Gastrocnemius medialis (tissue), 4 donors: ENCODE results near the gene PHC3. TPM values are rescaled to one million over a fixed set of nuclear protein-coding genes. Genes with fewer than 3 reads are reported as not detected.

ENCODE experiments used
- ATAC-seq, 2 donors: fragments of 150-250 bp; one replicate each; pipeline ENCODE4 v1.9.1; 2016
- DNase-seq, 2 donors: peaks; one replicate each; pipeline ENCODE4 v3.0.0-alpha.2; 2019
- H3K27ac ChIP-seq, 4 donors: fragments of 200-600 bp; sonication (generic); 1 replicate in 1 of 4; 2 replicates in 3 of 4; pipeline ENCODE4 v1.5.1; 2016 to 2018; ENCODE audit warnings: mild to moderate bottlenecking in 2 of 4, moderate library complexity in 1 of 4
- H3K27me3 ChIP-seq, 3 donors: fragments of 200-600 bp; sonication (generic) in 2 of 3; 1 replicate in 1 of 3; 2 replicates in 2 of 3; pipeline versions ENCODE4 v1.5.1 to v1.6.0; 2016 to 2019; ENCODE audit warnings: mild to moderate bottlenecking in 1 of 3, moderate library complexity in 1 of 3
- H3K36me3 ChIP-seq, 2 donors: fragments of 200-600 bp; sonication (generic) in 1 of 2; one replicate each; pipeline ENCODE4 v1.5.1; 2017 to 2018
- H3K4me1 ChIP-seq, 2 donors: fragments of 200-600 bp; sonication (generic) in 1 of 2; one replicate each; pipeline ENCODE4 v1.5.1; 2016 to 2017; ENCODE audit warnings: mild to moderate bottlenecking in 2 of 2
- H3K4me3 ChIP-seq, 4 donors: fragments of 200-600 bp; sonication (generic) in 3 of 4; 1 replicate in 1 of 4; 2 replicates in 3 of 4; pipeline ENCODE4 v1.5.1; 2016 to 2019; ENCODE audit warnings: mild to moderate bottlenecking in 2 of 4
- H3K9me3 ChIP-seq, 3 donors: fragments of 200-600 bp; sonication (generic) in 2 of 3; 1 replicate in 1 of 3; 2 replicates in 2 of 3; pipeline ENCODE4 v1.5.1; 2016 to 2019
- POLR2A ChIP-seq, 2 donors: fragments of 450-650 bp; IDR thresholded peaks; one replicate each; pipeline ENCODE4 v1.6.1; 2017; ENCODE audit warnings: antibody characterized with exemption in 2 of 2, mild to moderate bottlenecking in 2 of 2, moderate library complexity in 2 of 2
- in situ Hi-C, 4 donors: fragments of 200-750 bp; cut with MboI; loops; one replicate each; pipeline versions ENCODE4 v1.15.0 to v1.8.0; 2017; ENCODE audit warnings: low sequenced_read_pairs in 4 of 4
- intact Hi-C: fragments of 100-400 bp; cut with DNase I; formaldehyde crosslinking; loops from one replicate; pipeline ENCODE4 v1.15.1; 2023; ENCODE audit warnings: low total_unique reads
- total RNA-seq, 4 donors: library from RNA; depleted of rRNA; stranded (reverse); fragments of >200 nt; gene quantifications; one replicate each; pipeline versions ENCODE4 v1.1.0 to v1.2.3, GENCODE V29; 2016
- TF ChIP-seq, protein P1 (sequence below), 5 experiments: fragments of 450-650 bp in 3 of 5; fragments of 200-600 bp in 2 of 5; sonication (generic) in 2 of 5; IDR thresholded peaks in 4 of 5; conservative IDR thresholded peaks in 1 of 5; 1 replicate in 4 of 5; 2 replicates in 1 of 5; pipeline ENCODE4 v1.5.1; 2016 to 2019; ENCODE audit warnings: antibody characterized with exemption in 5 of 5, mild to moderate bottlenecking in 3 of 5, moderate library complexity in 3 of 5

The PHC3 gene
- total RNA-seq, 4 donors from 2014 or later, result 25.4 to 37.0 (median 32.4) TPM

DNA sequence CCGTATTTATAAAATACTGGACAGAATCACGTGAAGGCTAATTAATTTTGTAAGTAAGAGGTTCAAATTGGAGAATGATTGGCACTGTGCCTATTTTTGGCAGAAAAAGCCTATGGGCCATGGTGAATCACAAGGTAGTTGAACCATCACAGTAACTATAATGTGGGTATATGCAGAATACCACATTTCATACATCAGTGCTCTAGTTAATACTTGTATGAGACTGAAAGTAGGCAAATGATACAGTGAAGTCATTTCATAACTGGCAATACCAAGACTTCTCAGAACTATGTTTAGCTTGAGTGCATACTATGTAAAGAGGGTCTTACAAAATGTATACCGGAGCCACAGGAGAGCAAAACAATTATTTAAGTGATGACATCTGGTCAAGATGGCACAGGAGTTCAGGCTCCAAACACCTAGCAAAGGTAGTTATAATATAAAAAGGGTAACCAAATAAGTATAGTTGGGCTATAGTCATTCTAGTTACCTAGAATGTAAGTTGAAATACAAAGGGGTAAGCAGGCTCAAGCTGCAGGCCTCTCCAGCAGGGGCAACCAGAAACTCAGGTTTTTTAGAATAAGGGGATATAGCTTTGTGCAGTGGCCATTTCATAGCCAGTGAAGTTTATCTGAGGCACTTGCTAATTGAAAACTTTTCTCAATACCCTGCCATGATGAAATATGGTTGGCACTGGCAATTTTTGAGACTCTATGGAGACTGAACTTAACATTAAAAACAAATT, 124.7 kb downstream of the PHC3 start:
- ATAC-seq, result no peak
- no peak overlapping the region for H3K27ac ChIP-seq
- H3K4me1 ChIP-seq, result no peaks in the 10 kb centered on the region
- H3K27me3 ChIP-seq, result no peaks in the 10 kb centered on the region
- DNase-seq, result no peak
- intact Hi-C loops, result no loop called here
- in situ Hi-C loops, result no loop called here
- no peaks in the 10 kb centered on the region for H3K36me3 ChIP-seq
- no peak overlapping the region for H3K4me3 ChIP-seq
- no peaks in the 10 kb centered on the region for H3K9me3 ChIP-seq
- TF ChIP-seq, protein P1, sequence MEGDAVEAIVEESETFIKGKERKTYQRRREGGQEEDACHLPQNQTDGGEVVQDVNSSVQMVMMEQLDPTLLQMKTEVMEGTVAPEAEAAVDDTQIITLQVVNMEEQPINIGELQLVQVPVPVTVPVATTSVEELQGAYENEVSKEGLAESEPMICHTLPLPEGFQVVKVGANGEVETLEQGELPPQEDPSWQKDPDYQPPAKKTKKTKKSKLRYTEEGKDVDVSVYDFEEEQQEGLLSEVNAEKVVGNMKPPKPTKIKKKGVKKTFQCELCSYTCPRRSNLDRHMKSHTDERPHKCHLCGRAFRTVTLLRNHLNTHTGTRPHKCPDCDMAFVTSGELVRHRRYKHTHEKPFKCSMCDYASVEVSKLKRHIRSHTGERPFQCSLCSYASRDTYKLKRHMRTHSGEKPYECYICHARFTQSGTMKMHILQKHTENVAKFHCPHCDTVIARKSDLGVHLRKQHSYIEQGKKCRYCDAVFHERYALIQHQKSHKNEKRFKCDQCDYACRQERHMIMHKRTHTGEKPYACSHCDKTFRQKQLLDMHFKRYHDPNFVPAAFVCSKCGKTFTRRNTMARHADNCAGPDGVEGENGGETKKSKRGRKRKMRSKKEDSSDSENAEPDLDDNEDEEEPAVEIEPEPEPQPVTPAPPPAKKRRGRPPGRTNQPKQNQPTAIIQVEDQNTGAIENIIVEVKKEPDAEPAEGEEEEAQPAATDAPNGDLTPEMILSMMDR (IDR thresholded peaks at IDR 0.05 in 4 of 5, conservative IDR thresholded peaks at IDR 0.05 in 1 of 5), result no peak
- no peak for TF ChIP-seq POLR2A (IDR thresholded peaks at IDR 0.05)

DNA sequence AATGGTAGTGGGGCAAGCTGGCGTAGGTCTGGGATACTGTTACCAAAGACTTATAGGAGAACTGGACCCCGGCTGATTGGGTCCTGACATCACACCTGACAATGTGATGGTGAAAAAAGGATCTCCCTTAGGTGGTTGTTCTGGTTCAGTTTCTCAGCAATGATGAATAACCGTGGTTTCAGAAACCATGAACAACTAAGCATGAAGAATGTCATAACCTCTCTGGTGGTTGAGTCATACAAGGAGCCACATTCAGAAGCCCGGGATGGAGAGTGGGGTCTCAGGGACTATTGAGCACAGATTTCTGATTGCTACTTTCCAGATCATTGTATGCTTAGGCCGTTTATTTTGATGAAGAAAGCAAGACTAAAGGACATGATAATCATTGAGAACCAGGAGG, 126.3 kb downstream of the PHC3 start:
- Histone ChIP-seq H3K27ac (no peak overlapping the region), H3K27me3 (no peaks in the 10 kb centered on the region), H3K4me1 (no peaks in the 10 kb centered on the region), H3K36me3 (no peaks in the 10 kb centered on the region), H3K9me3 (no peaks in the 10 kb centered on the region), H3K4me3 (no peak overlapping the region)
- ATAC-seq (no peak), DNase-seq (no peak)
- in situ Hi-C loops (no loop called here), intact Hi-C loops (no loop called here)
- no peak for TF ChIP-seq POLR2A (IDR thresholded peaks at IDR 0.05)
- TF ChIP-seq, protein P1 (IDR thresholded peaks at IDR 0.05 in 4 of 5, conservative IDR thresholded peaks at IDR 0.05 in 1 of 5), result no peak

DNA sequence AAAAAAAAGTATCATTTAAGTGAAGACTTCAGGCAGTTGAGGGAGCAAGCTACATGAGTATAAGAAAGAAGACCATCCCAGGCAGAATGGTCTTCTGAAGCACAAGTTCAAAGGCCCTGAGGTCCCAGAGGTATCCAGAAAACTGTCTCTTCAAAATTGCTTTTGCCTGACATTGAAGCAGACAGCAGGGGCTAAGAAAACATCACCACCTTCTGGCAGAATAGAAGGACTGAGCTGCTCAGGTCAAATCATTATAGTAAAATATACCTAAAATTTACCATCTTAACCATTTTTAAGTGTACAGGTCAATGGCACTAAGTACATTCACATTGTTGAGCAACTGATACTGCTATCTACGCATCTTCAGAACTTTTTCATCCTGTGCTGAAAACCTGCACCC, 127.3 kb downstream of the PHC3 start:
- no peak for DNase-seq
- no peaks in the 10 kb centered on the region for H3K4me1 ChIP-seq
- intact Hi-C loops, result no loop called here
- no peaks in the 10 kb centered on the region for H3K9me3 ChIP-seq
- no peak for ATAC-seq
- no peaks in the 10 kb centered on the region for H3K27me3 ChIP-seq
- H3K27ac ChIP-seq, result no peak overlapping the region
- H3K4me3 ChIP-seq, result no peak overlapping the region
- H3K36me3 ChIP-seq, result no peaks in the 10 kb centered on the region
- in situ Hi-C loops, result no loop called here
- TF ChIP-seq, protein P1 (IDR thresholded peaks at IDR 0.05 in 4 of 5, conservative IDR thresholded peaks at IDR 0.05 in 1 of 5), result no peak
- TF ChIP-seq POLR2A (IDR thresholded peaks at IDR 0.05), result no peak

DNA sequence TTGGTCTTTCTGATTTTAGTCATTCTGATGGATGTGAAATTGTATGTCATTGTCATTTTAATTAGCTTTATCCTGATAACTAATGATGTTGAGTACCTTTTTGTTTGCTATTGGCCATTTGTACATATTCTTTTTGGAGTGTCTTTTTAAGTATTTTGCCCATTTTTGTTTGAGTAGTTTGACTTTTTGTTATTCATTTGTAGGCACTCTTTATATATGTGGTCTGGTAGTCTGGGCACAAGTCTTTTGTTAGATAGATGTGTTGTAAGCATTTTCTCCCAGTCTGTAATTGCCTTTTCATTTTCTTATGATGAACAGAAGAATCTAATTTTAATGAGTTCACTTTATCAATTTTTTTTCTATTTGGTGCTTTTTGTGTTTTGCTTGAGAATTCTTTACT, 129.1 kb downstream of the PHC3 start:
- DNase-seq, result no peak
- H3K4me3 ChIP-seq, result no peak overlapping the region
- no peak for ATAC-seq
- H3K27ac ChIP-seq, result no peak overlapping the region
- H3K36me3 ChIP-seq, result no peaks in the 10 kb centered on the region
- no peaks in the 10 kb centered on the region for H3K27me3 ChIP-seq
- TF ChIP-seq, protein P1 (IDR thresholded peaks at IDR 0.05 in 4 of 5, conservative IDR thresholded peaks at IDR 0.05 in 1 of 5), result no peak
- no peak for TF ChIP-seq POLR2A (IDR thresholded peaks at IDR 0.05)
- no peaks in the 10 kb centered on the region for H3K9me3 ChIP-seq
- in situ Hi-C loops, result no loop called here
- H3K4me1 ChIP-seq, result no peaks in the 10 kb centered on the region
- intact Hi-C loops, result no loop called here

DNA sequence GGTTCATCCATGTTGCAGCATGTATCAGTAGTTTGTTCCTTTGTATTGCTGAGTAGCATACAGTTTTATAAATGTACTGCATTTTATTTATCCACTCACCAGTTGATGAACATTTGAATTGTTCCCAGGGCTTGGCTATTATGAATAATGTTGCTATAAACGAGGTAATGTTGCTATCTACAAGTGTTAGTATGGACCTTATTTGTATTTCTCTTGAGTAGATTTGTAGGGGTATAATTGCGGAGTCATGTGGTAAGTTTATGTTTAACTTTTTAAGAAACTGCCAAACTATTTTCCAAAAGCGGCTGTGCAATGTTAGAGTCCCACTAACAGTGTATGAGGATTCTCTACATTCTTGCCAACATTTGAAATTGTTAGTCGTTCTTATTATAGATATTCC, 130.8 kb downstream of the PHC3 start:
- H3K27ac ChIP-seq, result no peak overlapping the region
- intact Hi-C loops (no loop called here), in situ Hi-C loops (no loop called here)
- H3K4me1 ChIP-seq, result no peaks in the 10 kb centered on the region
- TF ChIP-seq POLR2A (IDR thresholded peaks at IDR 0.05), result no peak
- TF ChIP-seq, protein P1 (IDR thresholded peaks at IDR 0.05 in 4 of 5, conservative IDR thresholded peaks at IDR 0.05 in 1 of 5), result no peak
- H3K36me3 ChIP-seq, result no peaks in the 10 kb centered on the region
- no peaks in the 10 kb centered on the region for H3K27me3 ChIP-seq
- ATAC-seq (no peak), DNase-seq (no peak)
- no peaks in the 10 kb centered on the region for H3K9me3 ChIP-seq
- no peak overlapping the region for H3K4me3 ChIP-seq
